HS-5 (cell line): ENCODE data around the gene HOXD12.

ENCODE experiments used
- DNase-seq: peaks from one replicate; pipeline ENCODE4 v3.0.0-alpha.2; 2012; ENCODE audit warnings: low read depth

Gene HOXD12

GRCh38 chr2:176092270-176093144 lies 7.1 kb upstream of the HOXD12 start, which contains the start of gene HOXD13:
TSS of gene HOXD13 (plus strand) at chr2:176092721. CDS start at chr2:176092891, 170 bp downstream.
- DNase-seq: no peak

- DNase-seq: no peak
Observed at GRCh38 chr2:176093145-176093897, 6.3 kb upstream of the HOXD12 start.

GRCh38 chr2:176093898-176094249 lies 5.7 kb upstream of the HOXD12 start:
- no peak for DNase-seq

DNA sequence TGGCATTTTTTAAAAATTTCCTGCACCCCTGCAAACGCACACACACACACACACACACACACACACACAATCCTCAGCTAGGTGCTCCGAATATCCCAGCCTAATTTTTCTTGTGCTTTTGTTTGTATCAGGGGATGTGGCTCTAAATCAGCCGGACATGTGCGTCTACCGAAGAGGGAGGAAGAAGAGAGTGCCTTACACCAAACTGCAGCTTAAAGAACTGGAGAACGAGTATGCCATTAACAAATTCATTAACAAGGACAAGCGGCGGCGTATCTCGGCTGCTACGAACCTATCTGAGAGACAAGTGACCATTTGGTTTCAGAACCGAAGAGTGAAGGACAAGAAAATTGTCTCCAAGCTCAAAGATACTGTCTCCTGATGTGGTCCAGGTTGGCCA lies 5.2 kb upstream of the HOXD12 start:
- no peak for DNase-seq

GRCh38 chr2:176095421-176095820 lies 4.2 kb upstream of the HOXD12 start:
- DNase-seq: no peak

DNA sequence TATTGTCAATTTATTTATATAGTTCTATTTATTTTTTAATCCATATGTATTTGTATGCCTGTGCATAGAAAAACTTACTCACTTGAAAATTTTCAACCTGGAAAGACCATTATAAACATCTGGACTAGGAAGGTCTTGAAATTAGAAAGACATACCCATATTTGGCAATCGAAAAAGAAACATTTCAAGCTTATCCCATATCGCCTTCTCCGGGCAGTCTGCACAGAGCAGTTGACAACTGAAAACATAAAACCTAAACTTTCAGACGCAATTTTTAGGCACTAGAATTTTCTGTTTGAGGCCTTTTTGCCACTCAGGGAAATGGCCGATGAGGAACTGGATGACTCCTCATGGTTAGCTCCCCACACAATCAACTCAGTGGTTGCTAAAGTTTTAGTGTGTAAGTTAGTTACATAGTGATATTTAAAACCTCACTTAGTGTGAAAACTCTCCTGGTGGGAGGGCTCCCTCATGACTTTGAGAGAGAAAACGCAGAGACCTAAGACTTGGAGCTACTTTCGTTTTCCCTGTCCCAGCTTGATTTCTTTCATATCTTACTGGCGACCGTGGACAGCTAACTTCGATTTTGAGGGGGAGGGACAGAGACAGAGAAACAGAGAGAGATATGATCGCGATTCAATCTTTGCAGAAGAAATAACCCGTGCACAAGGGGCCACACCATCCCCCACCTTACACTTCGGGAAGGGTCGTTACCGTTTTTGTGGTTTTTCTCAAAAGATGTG lies 3.2 kb upstream of the HOXD12 start:
- DNase-seq: no peak

DNA sequence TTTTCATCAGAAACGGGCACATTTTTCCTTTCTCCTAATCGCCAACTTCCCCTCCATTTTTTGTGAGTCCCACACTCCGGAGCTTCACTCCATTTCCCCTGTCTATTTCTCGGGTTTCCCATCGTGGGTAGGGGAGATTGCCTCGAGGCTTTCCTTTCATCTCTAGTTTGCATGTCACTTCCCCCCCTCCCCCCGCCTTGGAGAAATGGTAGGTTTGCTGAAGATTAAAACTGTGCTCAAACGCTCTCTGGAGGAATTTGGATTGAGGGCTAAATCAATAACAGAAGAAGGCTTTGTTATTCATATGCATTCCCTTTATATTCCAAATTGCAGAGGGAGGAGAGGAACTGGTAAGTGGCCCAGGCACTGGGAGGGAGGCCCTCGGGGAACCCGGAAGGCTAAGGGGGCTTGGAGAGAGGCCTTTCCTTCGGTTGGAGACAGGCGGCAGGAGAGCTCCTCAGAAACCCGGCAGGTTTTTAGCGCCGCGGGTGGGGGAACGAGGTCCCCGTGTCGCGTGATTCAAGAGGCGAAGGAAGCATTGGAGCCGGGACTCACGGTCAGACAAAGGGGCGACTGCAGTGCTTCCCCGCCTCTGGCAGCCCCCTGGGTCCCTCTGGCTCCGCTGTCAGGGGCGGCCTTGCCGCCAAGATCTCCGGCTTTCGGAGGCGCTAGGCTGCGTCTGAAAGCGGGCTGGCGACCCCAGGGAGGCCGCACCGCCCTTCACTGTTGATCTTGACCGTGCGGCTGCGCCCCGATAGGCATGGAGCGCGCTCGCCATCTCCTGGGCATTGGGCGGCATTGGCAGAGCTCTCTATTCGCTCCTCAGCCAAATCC lies 2.4 kb upstream of the HOXD12 start:
- DNase-seq: peak; percentile 60

DNA sequence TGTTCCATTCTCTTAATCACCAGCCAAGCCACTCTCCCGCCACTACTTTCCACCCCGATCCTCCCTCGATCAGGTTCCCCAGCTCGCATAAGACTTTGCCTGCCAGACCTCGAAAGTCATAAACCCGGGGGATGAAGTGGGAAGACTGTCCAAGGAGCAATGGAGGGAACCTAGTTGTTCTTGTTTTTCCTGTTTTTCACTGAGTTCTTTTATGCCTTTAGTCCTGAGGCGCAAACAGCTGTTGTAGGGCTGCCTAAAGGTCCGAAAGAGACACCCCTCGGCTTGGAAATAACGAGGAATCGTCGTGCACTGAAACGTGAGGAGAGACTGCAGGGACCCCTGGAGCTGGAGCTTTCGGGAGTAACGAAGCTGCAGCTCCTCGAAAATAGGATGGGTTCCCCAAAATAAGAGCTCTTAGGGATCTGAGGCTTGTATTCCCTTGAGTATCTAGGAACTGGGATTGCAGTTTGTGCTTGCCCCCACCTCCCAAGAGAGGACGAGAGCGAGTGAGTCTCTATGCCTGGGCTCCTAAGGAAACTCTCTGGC lies 1.7 kb upstream of the HOXD12 start:
- DNase-seq: no peak

DNA sequence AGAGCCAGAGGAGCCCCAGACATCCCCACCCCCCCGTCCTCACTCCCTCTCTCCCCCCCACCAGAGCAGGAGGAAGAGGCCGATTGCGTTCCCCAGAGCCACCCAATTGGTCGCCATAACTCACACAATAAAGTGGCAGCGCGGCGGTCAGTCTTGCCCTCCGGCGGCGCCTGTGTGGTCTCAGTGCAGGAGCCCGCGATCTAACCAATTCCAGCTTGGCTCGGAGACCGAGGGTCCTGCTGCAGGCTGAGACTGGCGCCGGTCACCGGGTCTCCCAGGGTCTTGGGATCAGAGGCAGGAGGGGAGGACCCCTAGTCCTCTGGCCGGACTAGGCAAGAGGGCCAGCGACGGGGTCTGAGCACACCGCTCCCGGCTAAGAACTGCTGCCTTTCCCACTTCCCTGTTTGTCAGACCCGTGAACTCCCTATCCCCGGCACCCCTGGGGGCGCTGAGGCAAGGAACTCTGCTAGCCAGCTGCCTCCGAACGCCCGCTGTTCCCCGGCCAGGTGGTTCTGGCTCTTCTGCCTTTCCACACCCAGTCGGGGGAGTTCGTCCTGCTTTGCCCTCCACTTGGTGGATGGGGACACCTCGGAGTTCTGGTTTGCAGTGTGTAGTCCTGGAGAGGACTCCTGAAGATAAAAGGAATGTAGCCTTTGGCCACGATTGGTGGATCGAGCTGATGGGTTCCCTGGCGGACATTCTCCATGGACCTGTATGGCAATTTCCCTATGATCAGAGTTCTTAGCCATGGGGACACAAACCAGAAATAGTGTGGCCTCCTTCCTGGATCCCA lies 1.0 kb upstream of the HOXD12 start:
- no peak for DNase-seq

DNA sequence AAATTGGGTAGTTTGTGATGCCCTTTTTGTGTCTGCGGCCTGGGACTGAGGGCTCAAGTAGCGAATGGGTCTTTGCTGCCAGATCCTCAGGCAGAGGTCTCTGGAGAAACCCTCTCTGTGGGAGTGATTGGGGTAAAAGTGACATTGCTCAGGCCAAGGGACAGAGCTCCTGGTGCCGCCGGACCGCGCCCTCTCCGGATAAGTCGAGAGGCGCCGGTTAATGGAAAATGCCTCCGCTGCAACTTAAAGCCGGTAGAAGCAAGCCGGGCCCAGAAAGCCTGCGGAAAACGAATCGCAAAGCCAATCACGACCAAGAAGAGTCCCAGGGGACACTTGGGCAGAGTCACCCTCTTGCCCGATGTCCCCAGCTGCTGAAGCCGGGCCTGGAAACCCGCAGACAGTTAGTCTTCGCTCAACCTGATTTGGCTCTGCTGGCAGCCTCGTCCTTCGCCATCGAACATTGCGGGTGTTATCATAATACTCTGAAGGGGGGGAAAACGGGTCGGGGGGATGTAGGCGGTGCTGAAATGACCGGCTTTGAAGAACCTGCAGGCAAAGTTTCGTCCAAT lies 352 bp upstream of the HOXD12 start:
- DNase-seq: no peak

- DNase-seq: no peak
Observed at GRCh38 chr2:176100547-176101140, 1.0 kb downstream of the HOXD12 start.

DNA sequence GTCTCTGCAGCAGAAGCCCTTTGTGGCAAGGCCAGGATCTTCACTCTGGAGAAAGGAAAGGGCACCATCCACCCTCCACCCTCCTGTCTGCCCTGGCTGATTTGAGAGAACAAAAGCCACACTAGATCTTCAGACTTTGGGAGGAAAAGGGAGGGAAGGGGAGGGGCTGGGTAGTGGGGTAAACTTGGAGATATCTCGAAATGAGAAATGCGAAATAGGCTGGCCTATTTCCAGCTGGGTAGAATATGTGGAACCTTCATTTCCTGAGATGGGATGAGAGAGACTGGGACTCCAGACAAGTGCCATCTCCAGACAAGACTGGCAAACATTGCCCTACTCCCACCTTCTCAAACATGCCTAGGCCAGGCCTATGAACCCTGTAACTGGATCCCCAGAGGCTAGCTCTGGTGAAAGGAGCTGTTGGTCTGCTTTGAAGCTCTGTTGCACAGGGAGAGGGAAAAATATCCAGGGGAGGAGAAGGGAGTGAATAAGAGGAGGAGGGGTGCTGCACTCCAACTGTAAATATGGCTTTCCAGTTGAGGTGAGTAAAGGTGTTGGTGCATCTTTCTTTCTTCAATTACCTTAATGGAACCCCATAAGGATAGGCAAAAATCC lies 1.7 kb downstream of the HOXD12 start:
- DNase-seq: no peak

DNA sequence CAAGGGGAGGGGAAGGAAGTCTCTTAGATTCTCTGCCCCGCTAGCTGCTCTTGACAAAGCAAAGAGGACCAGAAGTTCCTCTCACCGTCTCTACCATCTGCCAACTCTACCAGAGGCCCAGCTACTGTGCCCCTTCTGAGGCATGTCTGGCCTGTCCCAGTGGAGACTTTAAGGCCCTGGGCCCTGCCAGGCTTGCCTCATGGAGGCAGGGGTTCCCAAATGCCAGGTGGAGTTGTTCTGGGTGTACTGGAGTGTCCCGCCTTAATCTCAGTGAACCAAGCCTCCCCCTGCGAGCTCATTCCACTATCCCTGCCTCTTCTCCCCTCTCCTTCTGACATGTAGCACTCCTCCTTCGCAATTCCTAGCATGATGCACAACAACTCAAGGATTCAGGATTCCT lies 2.2 kb downstream of the HOXD12 start:
- no peak for DNase-seq

DNA sequence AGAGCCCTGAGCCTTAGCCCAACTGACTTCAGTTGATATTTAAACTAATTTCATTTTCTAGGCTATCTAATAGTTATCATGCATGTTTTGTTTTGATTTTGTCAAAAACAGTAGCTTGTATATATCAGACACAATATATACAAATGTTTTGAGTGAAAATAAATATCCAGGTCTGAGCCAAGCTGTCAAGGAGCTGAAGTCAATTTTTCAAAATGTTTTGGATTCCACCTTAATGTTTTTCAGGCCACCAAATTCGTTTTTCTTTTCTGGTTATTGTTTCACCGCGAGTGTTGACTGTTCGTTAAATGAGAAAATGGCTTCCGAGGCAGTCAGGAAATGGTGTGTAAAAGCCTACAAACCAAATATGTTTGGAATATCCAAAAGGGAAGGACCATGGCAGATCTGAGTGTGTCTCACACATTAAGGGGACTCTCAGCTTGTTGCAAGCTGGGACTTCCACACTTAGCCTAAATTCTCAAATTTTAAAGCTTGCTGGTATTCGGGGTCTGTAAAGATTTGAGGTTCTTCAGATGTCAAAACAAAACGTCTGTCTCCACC lies 2.8 kb downstream of the HOXD12 start:
- DNase-seq: no peak

DNA sequence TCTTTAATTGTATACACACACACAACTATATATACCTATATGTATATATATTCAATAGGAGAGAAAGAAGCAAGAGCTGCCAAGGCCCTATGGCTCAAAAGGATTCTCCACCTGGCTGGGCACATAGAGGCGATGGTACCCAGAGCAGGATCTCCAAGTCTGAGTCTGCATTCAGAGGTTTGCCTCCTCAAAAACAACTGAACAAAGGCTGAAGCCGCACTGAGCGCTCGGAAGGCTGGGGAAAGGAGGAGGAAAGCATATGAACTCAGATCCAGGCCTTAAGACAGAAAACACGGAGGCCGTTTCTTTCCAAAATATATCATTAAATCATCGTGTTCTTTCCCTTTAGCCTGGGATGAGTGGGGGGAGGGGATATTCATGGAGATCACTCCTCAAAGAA lies 3.6 kb downstream of the HOXD12 start:
- no peak for DNase-seq

DNA sequence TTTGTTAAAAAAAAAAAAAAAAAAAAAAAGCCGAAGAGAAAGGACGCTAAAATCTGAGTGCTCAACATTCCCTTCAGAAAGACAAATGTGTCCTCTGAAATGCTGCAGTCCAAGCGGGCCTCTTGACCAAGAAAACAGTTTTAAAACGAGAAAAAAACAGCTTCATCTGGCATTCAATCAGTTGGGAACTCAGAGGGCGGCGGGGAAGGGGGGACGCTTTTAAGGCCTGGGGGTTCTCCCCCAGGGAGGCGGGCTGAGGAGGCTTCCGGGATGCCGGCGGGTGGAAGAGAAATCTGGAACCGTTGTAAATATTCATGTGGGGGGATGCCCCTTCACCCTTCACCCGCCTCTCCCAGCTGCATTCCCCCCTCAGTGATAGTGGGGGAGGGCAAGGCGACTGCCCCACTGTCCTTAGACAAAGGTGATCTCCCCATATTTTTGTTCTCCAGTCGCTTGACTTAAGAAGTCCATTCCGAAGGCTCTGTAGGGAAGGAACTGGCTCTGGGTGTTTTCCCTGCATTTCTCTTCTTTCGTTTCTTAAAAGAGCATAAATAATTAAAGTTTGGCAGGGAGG lies 4.2 kb downstream of the HOXD12 start:
- DNase-seq: no peak

DNA sequence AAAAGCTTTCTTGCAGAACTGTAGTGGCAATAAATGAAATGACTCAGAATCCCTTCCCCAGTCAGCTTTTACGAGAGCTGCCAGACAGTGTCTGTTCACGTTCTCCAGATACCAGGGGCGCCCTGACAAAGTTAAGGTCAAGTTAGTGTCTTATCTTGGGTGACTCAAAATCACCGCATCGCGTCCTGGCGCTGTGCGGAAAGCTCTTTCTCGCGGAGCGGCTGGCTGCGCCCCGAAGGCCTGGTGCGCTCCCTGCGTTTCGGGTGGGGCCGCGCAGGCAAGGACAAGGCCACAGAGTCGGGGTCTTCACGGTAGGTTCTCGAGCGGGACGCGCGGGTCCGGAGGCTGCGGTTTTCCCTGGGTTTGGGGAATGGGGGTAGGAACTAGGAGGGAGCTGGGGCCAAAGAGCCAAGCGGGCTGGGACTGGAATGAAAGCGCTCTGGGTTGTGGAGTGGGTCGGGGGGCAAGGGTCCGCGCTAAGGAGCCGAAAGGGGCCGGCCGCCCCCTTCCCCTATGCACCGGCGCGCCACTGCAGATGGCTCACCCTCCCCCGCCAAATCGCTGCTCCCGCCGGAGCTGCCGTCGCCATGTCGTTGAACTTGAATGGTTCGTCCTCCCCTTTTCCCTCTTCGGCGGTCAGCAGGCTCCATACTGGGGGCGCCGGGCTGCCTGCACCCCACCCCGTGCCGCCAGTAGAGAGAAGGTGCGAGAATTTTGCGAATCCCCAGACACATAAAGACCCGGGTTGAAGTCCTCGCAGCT lies 4.9 kb downstream of the HOXD12 start:
- DNase-seq: no peak
